PFSK-1 (cell line): Measurements from ENCODE around the gene SACS.

Experiments
- FOXP2 ChIP-seq: optimal IDR thresholded peaks from 2 replicates; pipeline ENCODE3; 2011; ENCODE audit warnings: borderline replicate concordance, control low read depth, inconsistent platforms; ENCODE audit not compliant: insufficient read depth; ENCODE audit errors: extremely low read length, extremely low read depth
- POLR2AphosphoS5 ChIP-seq: IDR thresholded peaks from 2 replicates; pipeline ENCODE4 v1.6.1; 2012; ENCODE audit warnings: low read depth, mild to moderate bottlenecking, control low read depth, low read length, moderate library complexity
- SIN3A ChIP-seq: IDR thresholded peaks from 2 replicates; pipeline ENCODE4 v1.6.1; 2012; ENCODE audit warnings: mild to moderate bottlenecking, low read length, moderate library complexity, borderline replicate concordance; ENCODE audit not compliant: insufficient read depth
- TAF1 ChIP-seq: IDR thresholded peaks from 2 replicates; pipeline ENCODE4 v1.6.1; 2012; ENCODE audit warnings: low read length, control low read depth, borderline replicate concordance; ENCODE audit not compliant: insufficient read depth
- TF ChIP-seq, protein P1 (sequence below), 2 experiments: IDR thresholded peaks; 2 replicates each; pipeline versions ENCODE4 v1.6.1 to v1.8.0; 2011 to 2012; ENCODE audit warnings: low read depth in 2 of 2, low read length in 2 of 2, control low read depth in 1 of 2, inconsistent platforms in 1 of 2, mild to moderate bottlenecking in 1 of 2, moderate library complexity in 1 of 2; ENCODE audit not compliant: insufficient read depth in 1 of 2

Gene SACS

GRCh38 chr13:23436680-23437079, 3.2 kb upstream of the SACS start:
- TF ChIP-seq POLR2AphosphoS5 (no peak), TAF1 (no peak), SIN3A (no peak), FOXP2 (no peak)
- TF ChIP-seq, protein P1, sequence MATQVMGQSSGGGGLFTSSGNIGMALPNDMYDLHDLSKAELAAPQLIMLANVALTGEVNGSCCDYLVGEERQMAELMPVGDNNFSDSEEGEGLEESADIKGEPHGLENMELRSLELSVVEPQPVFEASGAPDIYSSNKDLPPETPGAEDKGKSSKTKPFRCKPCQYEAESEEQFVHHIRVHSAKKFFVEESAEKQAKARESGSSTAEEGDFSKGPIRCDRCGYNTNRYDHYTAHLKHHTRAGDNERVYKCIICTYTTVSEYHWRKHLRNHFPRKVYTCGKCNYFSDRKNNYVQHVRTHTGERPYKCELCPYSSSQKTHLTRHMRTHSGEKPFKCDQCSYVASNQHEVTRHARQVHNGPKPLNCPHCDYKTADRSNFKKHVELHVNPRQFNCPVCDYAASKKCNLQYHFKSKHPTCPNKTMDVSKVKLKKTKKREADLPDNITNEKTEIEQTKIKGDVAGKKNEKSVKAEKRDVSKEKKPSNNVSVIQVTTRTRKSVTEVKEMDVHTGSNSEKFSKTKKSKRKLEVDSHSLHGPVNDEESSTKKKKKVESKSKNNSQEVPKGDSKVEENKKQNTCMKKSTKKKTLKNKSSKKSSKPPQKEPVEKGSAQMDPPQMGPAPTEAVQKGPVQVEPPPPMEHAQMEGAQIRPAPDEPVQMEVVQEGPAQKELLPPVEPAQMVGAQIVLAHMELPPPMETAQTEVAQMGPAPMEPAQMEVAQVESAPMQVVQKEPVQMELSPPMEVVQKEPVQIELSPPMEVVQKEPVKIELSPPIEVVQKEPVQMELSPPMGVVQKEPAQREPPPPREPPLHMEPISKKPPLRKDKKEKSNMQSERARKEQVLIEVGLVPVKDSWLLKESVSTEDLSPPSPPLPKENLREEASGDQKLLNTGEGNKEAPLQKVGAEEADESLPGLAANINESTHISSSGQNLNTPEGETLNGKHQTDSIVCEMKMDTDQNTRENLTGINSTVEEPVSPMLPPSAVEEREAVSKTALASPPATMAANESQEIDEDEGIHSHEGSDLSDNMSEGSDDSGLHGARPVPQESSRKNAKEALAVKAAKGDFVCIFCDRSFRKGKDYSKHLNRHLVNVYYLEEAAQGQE (IDR thresholded peaks at IDR 0.05; ENCODE audit: insufficient read depth in 1 of 2, low read depth in 2 of 2, low read length in 2 of 2) = no peak

GRCh38 chr13:23434491-23434890, 989 bp upstream of the SACS start:
- TF ChIP-seq POLR2AphosphoS5 = no peak
- no peak for TF ChIP-seq TAF1
- TF ChIP-seq FOXP2 = no peak
- TF ChIP-seq SIN3A = no peak
- TF ChIP-seq, protein P1 (IDR thresholded peaks at IDR 0.05; ENCODE audit: insufficient read depth in 1 of 2, low read depth in 2 of 2, low read length in 2 of 2) = no peak

- TF ChIP-seq SIN3A = no peak
- no peak for TF ChIP-seq POLR2AphosphoS5
- TF ChIP-seq FOXP2 = no peak
- no peak for TF ChIP-seq TAF1
- TF ChIP-seq, protein P1 (IDR thresholded peaks at IDR 0.05; ENCODE audit: insufficient read depth in 1 of 2, low read depth in 2 of 2, low read length in 2 of 2) = no peak
Observed at GRCh38 chr13:23432626-23433025, 876 bp downstream of the SACS start.

DNA sequence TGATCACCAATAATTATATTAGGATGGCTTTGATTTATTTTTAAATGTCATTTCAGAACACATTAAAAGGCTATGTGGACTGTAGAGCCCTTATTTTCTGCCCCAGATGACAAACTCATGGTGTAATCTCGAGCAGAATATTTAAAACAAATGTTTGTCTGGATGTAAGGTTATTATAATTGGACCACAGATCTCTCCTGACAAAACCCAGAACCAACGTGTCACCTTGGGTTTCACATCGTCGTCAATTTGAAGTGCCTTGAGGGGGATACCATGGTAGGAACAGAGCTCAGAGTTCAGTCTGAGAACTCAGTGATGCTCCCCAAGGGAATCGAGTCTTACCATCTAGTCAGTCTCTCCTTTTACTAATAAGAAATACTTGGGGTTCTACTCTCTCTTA, 2.8 kb downstream of the SACS start:
- TF ChIP-seq, protein P1 (IDR thresholded peaks at IDR 0.05; ENCODE audit: insufficient read depth in 1 of 2, low read depth in 2 of 2, low read length in 2 of 2) = no peak
- TF ChIP-seq FOXP2 (no peak), TAF1 (no peak), POLR2AphosphoS5 (no peak), SIN3A (no peak)

DNA sequence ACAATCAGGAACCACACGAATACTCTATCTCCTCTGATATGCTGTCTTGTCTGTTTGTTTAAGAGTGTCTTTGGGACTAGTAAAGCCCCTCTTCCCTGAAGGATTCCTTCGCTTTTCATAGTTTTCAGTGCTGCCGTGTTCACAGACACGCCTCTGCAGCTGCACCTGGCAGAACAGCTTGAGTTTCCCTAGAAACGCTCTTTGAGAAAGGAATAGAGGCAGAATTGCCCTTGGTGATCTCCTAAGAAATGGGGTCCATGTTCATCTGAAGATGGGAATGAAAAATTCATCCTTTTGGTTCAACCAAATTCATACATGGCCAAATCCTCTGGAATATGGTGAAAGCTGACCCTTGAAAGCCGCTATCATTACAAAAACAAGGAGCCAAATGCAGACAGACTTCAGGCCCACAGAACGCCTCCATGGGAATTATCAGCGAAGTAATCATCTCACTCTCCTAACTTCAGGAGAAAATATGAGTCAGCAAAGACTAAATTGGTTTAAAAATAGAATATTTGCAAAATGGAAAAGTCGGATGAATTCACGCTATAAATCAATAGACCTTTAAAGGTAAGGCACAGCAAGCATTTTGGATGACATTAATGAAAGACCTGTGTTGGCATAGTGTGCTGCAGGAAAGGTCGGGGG, 5.5 kb downstream of the SACS start:
- TF ChIP-seq TAF1 = no peak
- TF ChIP-seq FOXP2 = no peak
- TF ChIP-seq, protein P1 (IDR thresholded peaks at IDR 0.05; ENCODE audit: insufficient read depth in 1 of 2, low read depth in 2 of 2, low read length in 2 of 2) = no peak
